Bronchial epithelial cell (primary cell): ENCODE results near the gene GUCY2D. TPM values are rescaled to one million over a fixed set of nuclear protein-coding genes. Genes with fewer than 3 reads are reported as not detected.
A peak's percentile ranks its signal among the peaks of the same experiment; 100 is the strongest.

Experiments
- DNase-seq: peaks from one replicate; pipeline ENCODE4 v3.0.0-alpha.2; 2010; ENCODE audit warnings: low read depth
- FAIRE-seq: peaks from 2 replicates; lab custom pipeline; 2011; peaks lifted over from hg19 to GRCh38; lab: Jason Lieb, UNC
- H3K27me3 ChIP-seq: 2 replicates; pipeline ENCODE4 v1.5.1; 2011; ENCODE audit warnings: low read length; ENCODE audit not compliant: control insufficient read depth, insufficient read depth
- H3K36me3 ChIP-seq: 2 replicates; pipeline ENCODE4 v1.5.1; 2011; ENCODE audit warnings: low read length; ENCODE audit not compliant: control insufficient read depth, insufficient read depth
- H3K4me3 ChIP-seq: 2 replicates; pipeline ENCODE4 v1.5.1; 2011; ENCODE audit warnings: mild to moderate bottlenecking, low read depth, low read length, control low read depth
- total RNA-seq: library from RNA; depleted of rRNA; stranded (reverse); fragments of >200 nt; gene quantifications from 2 replicates; pipeline ENCODE4 v1.2.1, GENCODE V29; 2014
- TF ChIP-seq, protein P1 (sequence below): IDR thresholded peaks from 2 replicates; pipeline ENCODE4 v1.5.1; 2011; ENCODE audit warnings: mild to moderate bottlenecking, moderate library complexity, low read length, control low read depth, inconsistent platforms; ENCODE audit not compliant: insufficient read depth, severe bottlenecking

Gene GUCY2D
- total RNA-seq, 1 donor from 2014 or later, result not detected

DNA sequence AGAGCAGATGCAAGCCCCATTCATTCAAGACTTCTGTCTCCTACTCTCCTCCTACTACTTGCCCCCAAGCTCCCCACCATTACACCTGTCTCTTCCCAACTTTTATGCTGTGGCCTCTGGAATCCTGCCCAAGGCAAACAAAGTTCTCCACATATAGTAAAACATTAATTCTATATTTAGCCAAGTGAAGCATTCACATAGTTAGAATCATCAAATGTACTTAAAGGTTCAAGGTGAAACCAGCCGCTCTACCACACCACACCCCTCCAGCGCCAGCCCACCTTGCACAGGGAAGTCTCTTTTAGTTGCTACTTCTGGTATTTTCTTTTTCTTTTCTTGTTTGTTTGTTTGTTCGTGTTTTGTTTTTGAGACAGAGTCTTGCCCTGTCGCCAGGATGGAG lies 25.4 kb upstream of the GUCY2D start:
- no peaks in the 10 kb centered on the region for H3K27me3 ChIP-seq
- DNase-seq, result no peak
- no peaks in the 10 kb centered on the region for H3K36me3 ChIP-seq
- H3K4me3 ChIP-seq, result no peak overlapping the region
- TF ChIP-seq, protein P1, sequence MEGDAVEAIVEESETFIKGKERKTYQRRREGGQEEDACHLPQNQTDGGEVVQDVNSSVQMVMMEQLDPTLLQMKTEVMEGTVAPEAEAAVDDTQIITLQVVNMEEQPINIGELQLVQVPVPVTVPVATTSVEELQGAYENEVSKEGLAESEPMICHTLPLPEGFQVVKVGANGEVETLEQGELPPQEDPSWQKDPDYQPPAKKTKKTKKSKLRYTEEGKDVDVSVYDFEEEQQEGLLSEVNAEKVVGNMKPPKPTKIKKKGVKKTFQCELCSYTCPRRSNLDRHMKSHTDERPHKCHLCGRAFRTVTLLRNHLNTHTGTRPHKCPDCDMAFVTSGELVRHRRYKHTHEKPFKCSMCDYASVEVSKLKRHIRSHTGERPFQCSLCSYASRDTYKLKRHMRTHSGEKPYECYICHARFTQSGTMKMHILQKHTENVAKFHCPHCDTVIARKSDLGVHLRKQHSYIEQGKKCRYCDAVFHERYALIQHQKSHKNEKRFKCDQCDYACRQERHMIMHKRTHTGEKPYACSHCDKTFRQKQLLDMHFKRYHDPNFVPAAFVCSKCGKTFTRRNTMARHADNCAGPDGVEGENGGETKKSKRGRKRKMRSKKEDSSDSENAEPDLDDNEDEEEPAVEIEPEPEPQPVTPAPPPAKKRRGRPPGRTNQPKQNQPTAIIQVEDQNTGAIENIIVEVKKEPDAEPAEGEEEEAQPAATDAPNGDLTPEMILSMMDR, result no peak
- no peak for FAIRE-seq

- Histone ChIP-seq H3K36me3 (no peaks in the 10 kb centered on the region), H3K4me3 (no peak overlapping the region), H3K27me3 (no peaks in the 10 kb centered on the region)
- DNase-seq (no peak), FAIRE-seq (no peak)
- TF ChIP-seq, protein P1, result no peak
Measured at GRCh38 chr17:7977805-7978204, 24.6 kb upstream of the GUCY2D start.

GRCh38 chr17:7982173-7982572 lies 20.2 kb upstream of the GUCY2D start:
- H3K27me3 ChIP-seq, result no peaks in the 10 kb centered on the region
- FAIRE-seq, result no peak
- TF ChIP-seq, protein P1, result no peak
- peak; percentile 84 for DNase-seq
- no peaks in the 10 kb centered on the region for H3K36me3 ChIP-seq
- no peak overlapping the region for H3K4me3 ChIP-seq

DNA sequence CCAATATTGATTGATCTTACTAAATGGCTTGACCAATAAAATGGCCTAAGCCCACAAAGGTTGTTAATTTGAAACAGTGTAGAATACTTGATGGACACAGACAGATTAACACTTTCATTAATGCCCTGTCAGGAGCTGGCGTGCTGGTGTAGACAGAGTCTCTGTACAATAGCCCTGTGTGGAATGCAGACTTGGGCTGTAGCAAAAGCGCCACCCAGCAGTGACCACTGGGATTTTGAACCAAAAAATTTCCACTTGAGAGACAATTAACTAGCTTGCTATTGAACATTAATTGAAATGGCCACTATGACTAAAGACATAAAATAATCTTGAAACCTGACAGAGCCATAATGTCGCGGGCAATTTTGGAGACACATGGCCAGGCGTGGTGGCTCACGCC lies 19.7 kb upstream of the GUCY2D start:
- DNase-seq, result peak; percentile 35

GRCh38 chr17:7984904-7985303 lies 17.5 kb upstream of the GUCY2D start:
- no peak for DNase-seq
- TF ChIP-seq, protein P1, result no peak

More for the DNA sequence above, 19.7 kb upstream of the GUCY2D start:
- FAIRE-seq, result no peak
- no peaks in the 10 kb centered on the region for H3K36me3 ChIP-seq
- TF ChIP-seq, protein P1, result no peak
- H3K4me3 ChIP-seq, result no peak overlapping the region
- no peaks in the 10 kb centered on the region for H3K27me3 ChIP-seq

More at GRCh38 chr17:7984904-7985303, 17.5 kb upstream of the GUCY2D start:
- no peak for FAIRE-seq
- H3K36me3 ChIP-seq, result no peaks in the 10 kb centered on the region
- H3K27me3 ChIP-seq, result no peaks in the 10 kb centered on the region
- H3K4me3 ChIP-seq, result no peak overlapping the region
